PFSK-1 (cell line): ENCODE measurements around the gene PM20D2.

Experiments
- POLR2AphosphoS5 ChIP-seq: IDR thresholded peaks from 2 replicates; pipeline ENCODE4 v1.6.1; 2012; ENCODE audit warnings: low read depth, mild to moderate bottlenecking, control low read depth, low read length, moderate library complexity
- TF ChIP-seq, protein P1 (sequence below), 2 experiments: IDR thresholded peaks; 2 replicates each; pipeline versions ENCODE4 v1.6.1 to v1.8.0; 2011 to 2012; ENCODE audit warnings: low read depth in 2 of 2, low read length in 2 of 2, control low read depth in 1 of 2, inconsistent platforms in 1 of 2, mild to moderate bottlenecking in 1 of 2, moderate library complexity in 1 of 2; ENCODE audit not compliant: insufficient read depth in 1 of 2

DNA sequence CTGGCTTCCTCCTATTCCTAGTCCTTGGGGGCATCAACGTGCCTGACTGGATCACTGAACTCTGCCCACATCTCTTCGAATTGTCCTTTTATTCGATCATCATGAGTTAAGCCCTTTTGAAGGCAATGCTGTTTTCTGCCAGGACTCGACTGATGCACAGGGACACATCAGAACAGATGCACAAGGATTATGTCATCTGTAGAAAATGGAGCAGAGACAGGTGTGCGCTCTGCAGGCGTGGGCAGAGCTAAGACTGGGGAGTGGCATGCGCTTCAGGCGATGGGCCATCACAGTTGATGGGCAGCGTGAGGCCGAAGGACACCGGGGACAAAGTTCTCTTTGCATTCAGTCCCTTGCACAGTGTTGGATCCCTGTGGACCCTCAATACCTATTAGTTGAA is 58.2 kb downstream of the PM20D2 start:
- TF ChIP-seq, protein P1, sequence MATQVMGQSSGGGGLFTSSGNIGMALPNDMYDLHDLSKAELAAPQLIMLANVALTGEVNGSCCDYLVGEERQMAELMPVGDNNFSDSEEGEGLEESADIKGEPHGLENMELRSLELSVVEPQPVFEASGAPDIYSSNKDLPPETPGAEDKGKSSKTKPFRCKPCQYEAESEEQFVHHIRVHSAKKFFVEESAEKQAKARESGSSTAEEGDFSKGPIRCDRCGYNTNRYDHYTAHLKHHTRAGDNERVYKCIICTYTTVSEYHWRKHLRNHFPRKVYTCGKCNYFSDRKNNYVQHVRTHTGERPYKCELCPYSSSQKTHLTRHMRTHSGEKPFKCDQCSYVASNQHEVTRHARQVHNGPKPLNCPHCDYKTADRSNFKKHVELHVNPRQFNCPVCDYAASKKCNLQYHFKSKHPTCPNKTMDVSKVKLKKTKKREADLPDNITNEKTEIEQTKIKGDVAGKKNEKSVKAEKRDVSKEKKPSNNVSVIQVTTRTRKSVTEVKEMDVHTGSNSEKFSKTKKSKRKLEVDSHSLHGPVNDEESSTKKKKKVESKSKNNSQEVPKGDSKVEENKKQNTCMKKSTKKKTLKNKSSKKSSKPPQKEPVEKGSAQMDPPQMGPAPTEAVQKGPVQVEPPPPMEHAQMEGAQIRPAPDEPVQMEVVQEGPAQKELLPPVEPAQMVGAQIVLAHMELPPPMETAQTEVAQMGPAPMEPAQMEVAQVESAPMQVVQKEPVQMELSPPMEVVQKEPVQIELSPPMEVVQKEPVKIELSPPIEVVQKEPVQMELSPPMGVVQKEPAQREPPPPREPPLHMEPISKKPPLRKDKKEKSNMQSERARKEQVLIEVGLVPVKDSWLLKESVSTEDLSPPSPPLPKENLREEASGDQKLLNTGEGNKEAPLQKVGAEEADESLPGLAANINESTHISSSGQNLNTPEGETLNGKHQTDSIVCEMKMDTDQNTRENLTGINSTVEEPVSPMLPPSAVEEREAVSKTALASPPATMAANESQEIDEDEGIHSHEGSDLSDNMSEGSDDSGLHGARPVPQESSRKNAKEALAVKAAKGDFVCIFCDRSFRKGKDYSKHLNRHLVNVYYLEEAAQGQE (IDR thresholded peaks at IDR 0.05; ENCODE audit: insufficient read depth in 1 of 2, low read depth in 2 of 2, low read length in 2 of 2): no peak
- TF ChIP-seq POLR2AphosphoS5: no peak
